Natural killer cell (primary cell): ENCODE data around the gene ANGEL2. TPM values are rescaled to one million over a fixed set of nuclear protein-coding genes. Genes with fewer than 3 reads are reported as not detected.

ENCODE experiments used
- ATAC-seq, 3 donors: fragments of 150-1000 bp in 2 of 3; fragments of 200-7000 bp in 1 of 3; cut with Tn5 transposase; 1 replicate in 1 of 3; 2 replicates in 2 of 3; pipeline ENCODE4 v1.10.0; 2021; ENCODE audit warnings: mild to moderate bottlenecking in 2 of 3, moderate library complexity in 2 of 3
- DNase-seq, 2 donors: peaks; one replicate each; pipeline versions ENCODE4 v3.0.0 to v3.0.0-alpha.2; 2013 to 2021; ENCODE audit warnings: mixed read lengths in 1 of 2
- H3K27ac ChIP-seq: one replicate; pipeline ENCODE4 v1.5.1; 2013; ENCODE audit warnings: mild to moderate bottlenecking, low read length
- H3K27me3 ChIP-seq: one replicate; pipeline ENCODE4 v1.6.1; 2013; ENCODE audit warnings: low read length; ENCODE audit not compliant: control insufficient read depth, insufficient read depth
- H3K36me3 ChIP-seq: one replicate; pipeline ENCODE4 v1.6.1; 2013; ENCODE audit warnings: low read length; ENCODE audit not compliant: control insufficient read depth, insufficient read depth
- H3K4me1 ChIP-seq: one replicate; pipeline ENCODE4 v1.6.1; 2013; ENCODE audit warnings: low read length; ENCODE audit not compliant: control insufficient read depth, insufficient read depth
- H3K4me3 ChIP-seq: one replicate; pipeline ENCODE4 v1.5.1; 2013; ENCODE audit warnings: low read length
- H3K9me3 ChIP-seq: one replicate; pipeline ENCODE4 v1.6.1; 2013; ENCODE audit warnings: low read length; ENCODE audit not compliant: control insufficient read depth, insufficient read depth
- H3K27ac Mint-ChIP-seq, 2 donors: one replicate each; pipeline ENCODE4 v1.8.0; 2022; ENCODE audit warnings: mild to moderate bottlenecking in 2 of 2, mixed read lengths in 2 of 2, moderate library complexity in 1 of 2
- H3K27me3 Mint-ChIP-seq, 2 donors: one replicate each; pipeline ENCODE4 v1.8.0; 2022; ENCODE audit warnings: low read depth in 2 of 2, mixed read lengths in 2 of 2
- H3K36me3 Mint-ChIP-seq: one replicate; pipeline ENCODE4 v1.8.0; 2022; ENCODE audit warnings: mixed read lengths
- H3K4me1 Mint-ChIP-seq, 2 donors: one replicate each; pipeline ENCODE4 v1.8.0; 2022; ENCODE audit warnings: mixed read lengths in 2 of 2
- H3K4me3 Mint-ChIP-seq: one replicate; pipeline ENCODE4 v1.8.0; 2022; ENCODE audit warnings: mild to moderate bottlenecking, moderate library complexity, mixed read lengths
- H3K9me3 Mint-ChIP-seq, 2 donors: one replicate each; pipeline ENCODE4 v1.8.0; 2022; ENCODE audit warnings: mixed read lengths in 2 of 2
- WGBS: methylation state at CpG from one replicate; pipeline ENCODE4 v1.1.7; 2013; ENCODE audit warnings: missing lambda C conversion rate; ENCODE audit not compliant: insufficient coverage; 5-methylcytosine and 5-hydroxymethylcytosine counted together
- intact Hi-C: fragments of 100-400 bp; cut with micrococcal nuclease; formaldehyde crosslinking; loops from one replicate; pipeline ENCODE4 v1.14.2; 2022
- total RNA-seq, 4 donors: library from RNA; stranded (reverse); fragments of 120-200 nt in 1 of 4; gene quantifications; one replicate each; pipeline versions ENCODE4 v1.2.3 to v1.2.4, GENCODE V29; 2013 to 2022
- TF ChIP-seq, protein P1 (sequence below): fragments of 200-600 bp; IDR thresholded peaks from one replicate; pipeline ENCODE4 v1.8.0; 2022; ENCODE audit warnings: antibody characterized with exemption

The ANGEL2 gene
- total RNA-seq, 3 donors from 2014 or later (not counting 1 experiment from before 2014, with no cell fraction given), result 68.1 to 75.3 (median 72.1) TPM

- intact Hi-C loops, result no loop called here
- TF ChIP-seq, protein P1, sequence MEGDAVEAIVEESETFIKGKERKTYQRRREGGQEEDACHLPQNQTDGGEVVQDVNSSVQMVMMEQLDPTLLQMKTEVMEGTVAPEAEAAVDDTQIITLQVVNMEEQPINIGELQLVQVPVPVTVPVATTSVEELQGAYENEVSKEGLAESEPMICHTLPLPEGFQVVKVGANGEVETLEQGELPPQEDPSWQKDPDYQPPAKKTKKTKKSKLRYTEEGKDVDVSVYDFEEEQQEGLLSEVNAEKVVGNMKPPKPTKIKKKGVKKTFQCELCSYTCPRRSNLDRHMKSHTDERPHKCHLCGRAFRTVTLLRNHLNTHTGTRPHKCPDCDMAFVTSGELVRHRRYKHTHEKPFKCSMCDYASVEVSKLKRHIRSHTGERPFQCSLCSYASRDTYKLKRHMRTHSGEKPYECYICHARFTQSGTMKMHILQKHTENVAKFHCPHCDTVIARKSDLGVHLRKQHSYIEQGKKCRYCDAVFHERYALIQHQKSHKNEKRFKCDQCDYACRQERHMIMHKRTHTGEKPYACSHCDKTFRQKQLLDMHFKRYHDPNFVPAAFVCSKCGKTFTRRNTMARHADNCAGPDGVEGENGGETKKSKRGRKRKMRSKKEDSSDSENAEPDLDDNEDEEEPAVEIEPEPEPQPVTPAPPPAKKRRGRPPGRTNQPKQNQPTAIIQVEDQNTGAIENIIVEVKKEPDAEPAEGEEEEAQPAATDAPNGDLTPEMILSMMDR, result no peak
- peaks cover 0 to 8% of the 10 kb centered on the region in 2 donors for H3K4me1 Mint-ChIP-seq
- H3K36me3 Mint-ChIP-seq, result no peaks in the 10 kb centered on the region
- Histone ChIP-seq H3K27me3 (no peaks in the 10 kb centered on the region), H3K4me1 (peaks cover 6% of the 10 kb centered on the region), H3K9me3 (no peaks in the 10 kb centered on the region), H3K4me3 (no peak overlapping the region), H3K27ac (no peak overlapping the region), H3K36me3 (no peaks in the 10 kb centered on the region)
- no peak overlapping the region for H3K27ac Mint-ChIP-seq
- DNase-seq (no peak), ATAC-seq (no peak)
- H3K27me3 Mint-ChIP-seq, result peaks cover 3 to 23% of the 10 kb centered on the region in 2 donors
- WGBS, result 100% methylated on average over 3 of the region's 3 CpGs
- H3K9me3 Mint-ChIP-seq, result no peaks in the 10 kb centered on the region
- no peak overlapping the region for H3K4me3 Mint-ChIP-seq
Measured at GRCh38 chr1:213020016-213020415, 4.3 kb upstream of the ANGEL2 start.

- 100% methylated on average over 3 of the region's 4 CpGs for WGBS
- no peaks in the 10 kb centered on the region for H3K9me3 Mint-ChIP-seq
- ATAC-seq (no peak), DNase-seq (no peak)
- peaks cover 11% of the 10 kb centered on the region for H3K4me1 ChIP-seq
- H3K27me3 Mint-ChIP-seq, result peaks cover 3 to 23% of the 10 kb centered on the region in 2 donors
- H3K27ac Mint-ChIP-seq, result no peak overlapping the region
- no peaks in the 10 kb centered on the region for H3K27me3 ChIP-seq
- H3K9me3 ChIP-seq, result no peaks in the 10 kb centered on the region
- H3K4me3 Mint-ChIP-seq, result no peak overlapping the region
- intact Hi-C loops, result no loop called here
- no peaks in the 10 kb centered on the region for H3K36me3 ChIP-seq
- peaks cover 0 to 14% of the 10 kb centered on the region in 2 donors for H3K4me1 Mint-ChIP-seq
- no peak overlapping the region for H3K27ac ChIP-seq
- H3K4me3 ChIP-seq, result no peak overlapping the region
- TF ChIP-seq, protein P1, result no peak
- H3K36me3 Mint-ChIP-seq, result no peaks in the 10 kb centered on the region
Measured at GRCh38 chr1:213019450-213019849, 3.8 kb upstream of the ANGEL2 start.

DNA sequence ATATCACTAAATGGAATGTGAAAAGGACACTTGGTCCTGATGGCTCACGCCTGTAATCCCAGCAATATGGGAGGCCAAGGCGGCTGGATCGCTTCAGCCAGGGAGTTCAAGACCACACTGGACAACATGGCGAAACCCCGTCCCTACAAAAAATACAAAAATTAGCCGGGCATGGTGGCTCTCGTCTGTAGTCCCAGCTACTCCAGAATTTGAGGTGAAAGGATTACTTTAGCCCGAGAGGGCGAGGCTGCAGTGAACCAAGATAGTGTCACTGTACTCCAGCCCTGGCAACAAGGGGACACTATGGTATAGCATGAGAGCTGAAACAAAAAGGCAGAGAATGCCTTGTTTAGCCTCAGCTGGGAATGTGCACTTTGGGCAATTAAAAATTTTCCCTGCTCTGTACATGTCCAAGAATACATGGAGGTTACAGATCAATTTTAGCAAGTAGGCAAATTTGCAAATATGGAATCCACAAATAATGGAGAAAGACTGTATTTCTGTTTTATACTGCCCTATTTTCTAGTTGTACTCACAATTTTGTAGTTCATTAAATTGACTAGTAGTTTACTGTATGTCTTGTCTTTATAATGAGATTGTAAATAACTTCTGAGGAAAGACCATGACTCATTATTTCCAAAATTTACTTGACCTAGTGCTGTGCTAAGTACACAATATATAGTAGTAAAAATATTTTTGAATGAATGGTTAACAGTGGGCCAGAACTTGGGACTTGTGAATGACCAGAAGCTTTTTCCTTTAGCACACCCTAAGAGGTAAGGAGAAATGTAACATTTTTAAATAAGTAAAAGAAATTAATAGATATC lies 2.0 kb upstream of the ANGEL2 start:
- TF ChIP-seq, protein P1, result no peak
- Histone ChIP-seq H3K9me3 (no peaks in the 10 kb centered on the region), H3K4me1 (peaks cover 11% of the 10 kb centered on the region), H3K4me3 (no peak overlapping the region), H3K36me3 (peaks cover 5% of the 10 kb centered on the region), H3K27ac (no peak overlapping the region), H3K27me3 (no peaks in the 10 kb centered on the region)
- intact Hi-C loops, result no loop called here
- Mint-ChIP-seq H3K27me3 (peaks cover 3 to 13% of the 10 kb centered on the region in 2 donors), H3K36me3 (no peaks in the 10 kb centered on the region), H3K4me3 (no peak overlapping the region), H3K4me1 (peaks cover 12 to 25% of the 10 kb centered on the region in 2 donors), H3K9me3 (no peaks in the 10 kb centered on the region), H3K27ac (no peak overlapping the region)
- DNase-seq (no peak), ATAC-seq (no peak)
- 96% methylated on average over 9 of the region's 9 CpGs for WGBS
